Neuron (in vitro differentiated cells): ENCODE data around the gene ENG.

Source experiments
- H2AFZ ChIP-seq: one replicate; pipeline ENCODE4 v1.6.1; 2013; ENCODE audit warnings: low read depth, mild to moderate bottlenecking, inconsistent platforms, low read length, moderate library complexity
- H3K27me3 ChIP-seq: one replicate; pipeline ENCODE4 v1.6.1; 2013; ENCODE audit warnings: low read length; ENCODE audit not compliant: insufficient read depth
- H3K36me3 ChIP-seq: one replicate; pipeline ENCODE4 v1.6.1; 2013; ENCODE audit warnings: low read length; ENCODE audit not compliant: insufficient read depth
- H3K4me1 ChIP-seq: one replicate; pipeline ENCODE4 v1.6.1; 2013; ENCODE audit warnings: low read length; ENCODE audit not compliant: insufficient read depth
- H3K4me3 ChIP-seq: 2 replicates; pipeline ENCODE4 v1.5.1; 2013; ENCODE audit warnings: mild to moderate bottlenecking, low read length, moderate library complexity
- H3K9me3 ChIP-seq: one replicate; pipeline ENCODE4 v1.6.1; 2013; ENCODE audit warnings: low read length

Gene ENG

DNA sequence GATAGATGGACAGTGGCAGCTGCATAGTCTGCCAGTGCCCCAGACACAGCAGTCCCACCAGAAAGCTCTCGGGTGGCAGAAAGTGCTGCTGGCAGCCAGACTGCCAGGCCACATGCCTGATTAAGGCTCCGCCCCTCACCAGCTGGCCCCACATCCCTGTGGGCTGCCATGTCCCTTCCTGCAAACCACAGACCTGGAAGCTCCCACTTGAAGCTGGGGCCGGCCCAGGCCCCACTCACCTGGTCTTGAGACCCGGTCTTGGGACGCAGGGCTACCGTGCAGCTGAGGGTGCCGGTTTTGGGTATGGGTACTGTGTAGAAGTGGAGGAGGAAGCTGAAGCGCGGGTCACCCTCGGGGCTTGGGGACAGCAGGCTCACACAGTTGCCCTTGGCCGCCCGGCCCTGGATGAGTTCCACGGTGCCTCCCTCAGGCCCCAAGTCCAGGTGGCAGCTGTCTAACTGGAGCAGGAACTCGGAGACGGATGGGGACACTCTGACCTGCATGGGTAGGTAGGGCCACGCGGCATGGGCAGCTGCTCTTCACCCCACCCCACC is 36.5 kb downstream of the ENG start:
- Histone ChIP-seq H3K9me3 (no peaks in the 10 kb centered on the region), H2AFZ (no peak overlapping the region), H3K27me3 (no peaks in the 10 kb centered on the region), H3K36me3 (peaks cover 16% of the 10 kb centered on the region), H3K4me3 (no peak overlapping the region), H3K4me1 (no peaks in the 10 kb centered on the region)

DNA sequence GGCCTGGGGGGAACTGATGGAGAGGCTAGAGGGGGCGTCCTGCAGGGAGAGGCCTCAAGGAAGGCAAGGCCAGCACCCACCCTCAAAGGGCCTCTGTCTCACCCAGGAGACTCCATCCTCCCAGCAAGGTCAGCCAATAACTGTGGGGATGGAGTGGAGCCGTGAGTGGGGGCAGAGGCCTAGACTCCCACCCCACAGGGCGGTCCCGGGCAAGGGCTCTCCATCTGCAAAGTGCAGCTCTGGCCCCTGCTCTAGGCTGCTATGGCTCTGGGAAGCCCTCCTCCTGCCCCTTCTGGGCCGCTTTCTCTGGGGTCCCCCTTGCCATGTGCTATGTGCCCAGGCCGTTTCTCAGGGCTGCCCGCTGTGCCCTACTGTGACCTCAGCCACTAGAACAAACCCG is 37.7 kb downstream of the ENG start:
- Histone ChIP-seq H2AFZ (no peak overlapping the region), H3K9me3 (no peaks in the 10 kb centered on the region), H3K27me3 (no peaks in the 10 kb centered on the region), H3K36me3 (peaks cover 24% of the 10 kb centered on the region), H3K4me1 (no peaks in the 10 kb centered on the region), H3K4me3 (no peak overlapping the region)

DNA sequence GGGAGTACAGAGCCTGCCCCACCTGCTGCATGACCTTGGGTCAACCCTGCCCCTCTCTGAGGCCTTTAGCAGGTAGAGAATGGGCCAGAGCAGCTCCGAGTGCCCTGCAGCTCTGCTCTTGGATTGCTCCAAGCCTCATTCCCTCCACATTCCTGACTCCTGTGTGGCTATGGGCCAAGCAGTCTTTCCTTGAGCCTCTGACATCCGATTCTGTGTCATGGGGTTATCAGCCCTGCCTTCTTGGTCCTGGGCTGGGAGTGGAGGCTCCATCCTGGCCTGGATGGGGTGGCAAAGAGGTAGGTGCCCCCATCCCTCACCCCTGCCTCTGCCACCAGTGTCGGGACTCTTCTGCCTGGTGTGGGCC is 38.1 kb downstream of the ENG start:
- Histone ChIP-seq H3K4me1 (no peaks in the 10 kb centered on the region), H3K36me3 (peaks cover 25% of the 10 kb centered on the region), H2AFZ (no peak overlapping the region), H3K27me3 (no peaks in the 10 kb centered on the region), H3K4me3 (no peak overlapping the region), H3K9me3 (no peaks in the 10 kb centered on the region)

DNA sequence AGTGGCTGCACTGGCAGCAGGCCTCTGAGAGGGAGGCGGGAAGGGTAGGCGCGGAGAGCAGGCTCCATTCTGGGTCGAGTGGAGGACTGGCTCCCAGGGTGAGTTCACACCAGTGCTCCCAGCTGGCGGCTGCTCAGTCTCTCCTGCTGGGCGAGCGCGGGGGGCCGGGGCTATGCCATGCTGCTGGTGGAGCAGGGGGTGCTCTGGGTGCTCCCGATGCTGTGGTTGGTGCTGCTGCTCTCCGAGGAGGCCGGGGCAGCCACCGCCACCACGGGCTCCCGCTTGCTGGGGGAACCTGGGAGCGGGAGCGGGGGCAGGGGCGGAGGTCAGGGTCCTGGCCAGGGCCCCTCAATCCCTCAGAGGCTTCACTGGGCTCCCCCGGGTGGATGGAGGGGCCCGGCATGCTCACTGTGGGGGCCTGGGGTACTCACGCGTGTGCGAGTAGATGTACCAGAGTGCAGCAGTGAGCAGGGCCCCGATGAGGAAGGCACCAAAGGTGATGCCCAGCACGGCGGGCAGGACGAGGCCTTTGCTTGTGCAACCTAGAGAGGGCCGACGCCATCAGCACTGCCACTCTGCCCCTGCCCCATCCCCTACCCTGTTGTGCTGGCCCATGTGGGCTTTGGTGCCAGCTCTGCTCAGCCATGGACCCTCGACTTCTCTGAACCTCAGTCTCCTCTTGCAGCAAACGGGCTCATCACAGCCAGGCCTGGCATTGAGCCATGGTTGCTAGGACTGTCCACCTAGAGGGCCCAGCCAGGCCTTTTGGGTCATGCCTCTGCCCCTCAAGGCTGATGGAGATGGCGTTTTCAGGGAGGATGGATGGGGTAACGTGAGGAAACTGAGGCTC is 38.7 kb downstream of the ENG start:
- H3K4me1 ChIP-seq, result no peaks in the 10 kb centered on the region
- H3K9me3 ChIP-seq, result no peaks in the 10 kb centered on the region
- no peaks in the 10 kb centered on the region for H3K27me3 ChIP-seq
- peaks cover 26% of the 10 kb centered on the region for H3K36me3 ChIP-seq
- no peak overlapping the region for H3K4me3 ChIP-seq
- H2AFZ ChIP-seq, result no peak overlapping the region

DNA sequence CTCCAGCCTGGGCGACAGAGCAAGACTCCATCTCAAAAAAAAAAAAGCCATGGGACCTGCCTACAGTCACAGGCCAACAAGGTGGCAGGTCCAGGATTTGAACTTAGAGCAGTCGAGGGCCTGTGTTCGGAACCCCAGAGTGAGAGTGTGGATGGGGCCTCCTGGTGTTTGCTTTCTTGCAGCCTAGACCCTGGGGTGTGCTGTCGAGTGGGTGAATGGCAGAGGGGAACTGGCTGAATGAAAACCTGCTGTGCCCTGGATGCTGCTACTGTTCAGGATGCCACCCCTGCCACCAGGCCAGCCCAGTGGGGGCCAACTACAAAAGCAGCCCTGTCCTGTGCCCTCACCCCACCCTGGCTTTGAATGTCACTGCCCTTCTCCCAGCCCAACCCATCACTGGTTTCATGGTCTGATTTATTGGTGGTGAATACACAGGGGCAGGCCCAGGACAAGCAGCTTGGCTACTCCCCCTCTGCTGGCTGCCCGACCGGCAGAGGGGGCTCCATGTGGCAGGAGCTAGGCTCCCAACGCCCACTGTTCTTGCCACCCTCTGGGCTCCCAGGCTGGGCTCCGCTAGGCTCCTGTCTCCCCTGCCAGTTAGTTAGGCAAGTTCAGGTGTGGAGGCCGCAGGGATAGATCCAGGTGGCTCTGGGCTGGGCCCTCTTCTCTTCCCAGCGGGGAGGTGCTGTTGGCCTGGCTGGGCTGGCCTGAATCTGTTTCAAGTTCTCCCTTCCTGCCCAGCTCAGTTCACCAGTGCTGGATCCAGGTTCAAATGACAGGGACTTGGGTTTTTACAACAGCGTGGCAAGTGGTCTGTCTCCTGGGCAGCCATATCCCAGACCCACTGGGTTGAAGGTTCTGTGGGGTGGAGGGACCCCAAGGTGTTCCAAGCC is 39.6 kb downstream of the ENG start:
- Histone ChIP-seq H3K27me3 (no peaks in the 10 kb centered on the region), H2AFZ (no peak overlapping the region), H3K9me3 (no peaks in the 10 kb centered on the region), H3K4me3 (no peak overlapping the region), H3K4me1 (no peaks in the 10 kb centered on the region), H3K36me3 (peaks cover 35% of the 10 kb centered on the region)

GRCh38 chr9:127813686-127814226 is 40.7 kb downstream of the ENG start:
- peaks cover 35% of the 10 kb centered on the region for H3K36me3 ChIP-seq
- no peak overlapping the region for H2AFZ ChIP-seq
- H3K4me3 ChIP-seq, result no peak overlapping the region
- H3K4me1 ChIP-seq, result no peaks in the 10 kb centered on the region
- H3K9me3 ChIP-seq, result no peaks in the 10 kb centered on the region
- H3K27me3 ChIP-seq, result no peaks in the 10 kb centered on the region

DNA sequence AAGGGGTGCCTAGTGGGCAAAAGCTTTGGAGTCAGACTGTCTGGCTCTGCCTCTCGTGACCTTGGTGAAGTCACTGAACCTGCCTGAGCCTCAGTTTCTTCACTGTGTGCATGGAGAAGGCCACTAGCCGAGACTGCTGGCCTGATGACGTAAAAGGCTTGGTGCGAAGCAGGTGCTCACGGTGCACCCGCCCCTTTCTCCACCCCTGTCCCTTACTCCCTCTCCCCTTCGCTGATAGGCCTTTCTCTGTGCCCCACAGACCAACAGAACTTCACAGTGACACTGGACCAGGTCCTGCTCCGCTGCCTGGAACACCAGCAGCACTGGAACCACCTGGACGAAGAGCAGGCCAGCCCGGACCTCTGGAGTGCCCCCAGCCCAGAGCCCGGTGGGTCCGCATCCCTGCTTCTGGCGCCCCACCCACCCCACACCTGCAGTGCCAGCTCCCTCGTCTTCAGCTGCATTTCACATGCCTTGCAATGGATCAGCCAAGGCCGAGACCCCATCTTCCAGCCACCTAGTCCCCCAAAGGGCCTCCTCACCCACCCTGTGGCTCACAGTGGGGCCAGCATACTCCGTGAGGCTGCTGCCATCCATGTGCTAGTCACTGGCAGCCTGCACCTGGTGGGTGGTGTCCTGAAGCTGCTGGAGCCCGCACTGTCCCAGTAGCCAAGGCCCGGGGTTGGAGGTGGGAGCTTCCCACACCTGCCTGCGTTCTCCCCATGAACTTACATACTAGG is 41.4 kb downstream of the ENG start:
- Histone ChIP-seq H2AFZ (no peak overlapping the region), H3K27me3 (no peaks in the 10 kb centered on the region), H3K9me3 (no peaks in the 10 kb centered on the region), H3K36me3 (peaks cover 39% of the 10 kb centered on the region), H3K4me1 (no peaks in the 10 kb centered on the region), H3K4me3 (no peak overlapping the region)

- Histone ChIP-seq H3K4me1 (no peaks in the 10 kb centered on the region), H3K36me3 (peaks cover 47% of the 10 kb centered on the region), H3K9me3 (no peaks in the 10 kb centered on the region), H3K27me3 (no peaks in the 10 kb centered on the region), H2AFZ (no peak overlapping the region), H3K4me3 (no peak overlapping the region)
Measured at GRCh38 chr9:127812011-127812410, 42.4 kb downstream of the ENG start.

- no peaks in the 10 kb centered on the region for H3K9me3 ChIP-seq
- no peaks in the 10 kb centered on the region for H3K4me1 ChIP-seq
- H3K4me3 ChIP-seq, result no peak overlapping the region
- H3K36me3 ChIP-seq, result peaks cover 54% of the 10 kb centered on the region
- no peak overlapping the region for H2AFZ ChIP-seq
- no peaks in the 10 kb centered on the region for H3K27me3 ChIP-seq
Measured at GRCh38 chr9:127810378-127811187, 43.9 kb downstream of the ENG start.

GRCh38 chr9:127809540-127810377 is 44.7 kb downstream of the ENG start:
- H3K4me3 ChIP-seq, result no peak overlapping the region
- no peaks in the 10 kb centered on the region for H3K27me3 ChIP-seq
- H3K9me3 ChIP-seq, result no peaks in the 10 kb centered on the region
- no peak overlapping the region for H2AFZ ChIP-seq
- peaks cover 51% of the 10 kb centered on the region for H3K36me3 ChIP-seq
- H3K4me1 ChIP-seq, result no peaks in the 10 kb centered on the region

GRCh38 chr9:127809002-127809539 is 45.4 kb downstream of the ENG start:
- Histone ChIP-seq H3K36me3 (peaks cover 53% of the 10 kb centered on the region), H3K27me3 (no peaks in the 10 kb centered on the region), H2AFZ (no peak overlapping the region), H3K4me3 (no peak overlapping the region), H3K4me1 (peaks cover 4% of the 10 kb centered on the region), H3K9me3 (no peaks in the 10 kb centered on the region)
